NB4 (cell line): ENCODE results near the gene OR6N2.

ENCODE experiments used
- DNase-seq: peaks from one replicate; pipeline ENCODE4 v3.0.0; 2010; ENCODE audit warnings: low read depth
- H3K4me3 ChIP-seq: one replicate; pipeline ENCODE4 v1.5.1; 2011; ENCODE audit warnings: mild to moderate bottlenecking, low read depth, low read length, moderate library complexity
- CTCF ChIP-seq: IDR thresholded peaks from one replicate; pipeline ENCODE4 v1.5.1; 2012; ENCODE audit warnings: low read depth, low read length
- MAX ChIP-seq: IDR thresholded peaks from 2 replicates; pipeline ENCODE4 v1.6.1; 2011; ENCODE audit warnings: low read depth, low read length
- MYC ChIP-seq: IDR thresholded peaks from 2 replicates; pipeline ENCODE4 v1.6.1; 2011; ENCODE audit warnings: low read depth, low read length
- POLR2A ChIP-seq: IDR thresholded peaks from 2 replicates; pipeline ENCODE4 v1.6.1; 2011; ENCODE audit warnings: mild to moderate bottlenecking; ENCODE audit not compliant: insufficient read length; ENCODE audit errors: extremely low read depth

Gene OR6N2

GRCh38 chr1:158809256-158809655, 28.3 kb upstream of the OR6N2 start:
- peak; percentile 54 for DNase-seq
- no peak for TF ChIP-seq CTCF
- TF ChIP-seq MAX = no peak
- TF ChIP-seq POLR2A = no peak
- TF ChIP-seq MYC = no peak
- no peak overlapping the region for H3K4me3 ChIP-seq

DNA sequence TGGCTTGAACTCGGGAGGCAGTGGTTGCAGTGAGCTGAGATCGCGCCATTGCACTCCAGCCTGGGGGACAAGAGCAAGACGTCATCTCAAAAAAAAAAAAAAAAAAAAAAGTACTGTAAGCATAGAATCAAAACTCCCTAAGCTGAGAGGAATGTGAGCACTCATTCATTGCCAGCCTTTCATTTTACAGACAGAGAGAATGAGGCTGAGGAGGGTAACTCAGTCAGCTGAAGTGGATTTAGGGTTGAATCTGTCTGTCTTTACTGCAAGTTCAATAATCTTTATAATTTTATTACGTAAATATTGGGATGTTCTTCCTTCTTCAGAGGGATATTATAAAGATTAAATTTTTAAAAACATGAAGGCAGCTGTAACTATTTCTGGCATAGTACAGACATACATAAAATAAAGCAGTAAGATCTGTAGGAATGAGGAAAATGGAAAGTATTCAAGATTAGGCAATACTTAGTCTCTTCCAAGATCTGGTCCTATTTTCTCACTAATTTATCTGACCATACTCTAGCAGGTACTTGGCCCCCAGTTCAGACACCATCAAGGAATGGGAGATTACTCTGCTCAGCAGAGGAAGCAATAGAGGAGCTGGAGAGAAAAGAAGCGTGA, 26.0 kb upstream of the OR6N2 start:
- DNase-seq = no peak
- TF ChIP-seq POLR2A (no peak), CTCF (no peak), MAX (no peak), MYC (no peak)
- no peak overlapping the region for H3K4me3 ChIP-seq

GRCh38 chr1:158803678-158804077, 22.7 kb upstream of the OR6N2 start:
- TF ChIP-seq MAX (no peak), MYC (no peak), POLR2A (no peak), CTCF (no peak)
- no peak for DNase-seq
- H3K4me3 ChIP-seq = no peak overlapping the region

DNA sequence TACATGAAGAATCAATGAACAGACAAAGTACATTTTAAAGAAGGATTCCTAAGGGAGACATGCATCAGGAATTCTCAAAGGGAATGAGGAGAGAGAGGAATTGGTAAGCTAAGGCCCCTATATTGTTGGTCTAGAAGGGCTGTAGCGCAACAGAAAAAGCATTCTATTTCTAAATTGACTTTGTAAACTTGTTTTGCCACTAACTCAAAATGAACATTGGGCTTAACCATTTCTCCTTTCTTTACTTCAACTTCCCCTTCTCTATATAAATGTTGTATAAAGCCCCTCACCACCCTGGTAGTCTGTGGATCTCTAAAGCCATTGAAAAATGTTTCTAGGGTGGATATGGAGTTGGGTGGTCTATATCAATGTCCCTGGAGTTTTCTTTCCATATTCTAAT, 20.4 kb upstream of the OR6N2 start:
- TF ChIP-seq MYC = no peak
- peak; percentile 22 for DNase-seq
- H3K4me3 ChIP-seq = no peak overlapping the region

DNA sequence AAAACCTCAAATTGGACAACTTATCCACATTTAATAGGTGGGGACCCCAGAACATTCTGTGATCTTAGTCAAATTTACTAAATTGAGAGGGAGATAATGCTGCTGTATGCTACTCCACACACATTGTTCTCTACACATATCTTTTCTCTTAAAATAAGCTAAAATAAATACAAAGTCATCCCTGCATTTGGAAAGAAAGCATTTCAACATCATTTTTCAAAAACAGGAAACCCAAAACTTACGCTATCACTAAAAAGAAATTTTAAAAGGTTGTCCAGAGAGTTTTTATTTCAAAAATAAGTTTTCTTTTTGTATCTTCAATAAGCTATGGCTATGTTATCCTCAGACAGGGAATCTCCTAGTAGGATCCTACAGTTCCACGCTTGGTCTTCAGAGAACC, 19.5 kb upstream of the OR6N2 start:
- DNase-seq = no peak
- TF ChIP-seq POLR2A = no peak
- TF ChIP-seq CTCF = no peak
- no peak for TF ChIP-seq MYC
- no peak for TF ChIP-seq MAX

DNA sequence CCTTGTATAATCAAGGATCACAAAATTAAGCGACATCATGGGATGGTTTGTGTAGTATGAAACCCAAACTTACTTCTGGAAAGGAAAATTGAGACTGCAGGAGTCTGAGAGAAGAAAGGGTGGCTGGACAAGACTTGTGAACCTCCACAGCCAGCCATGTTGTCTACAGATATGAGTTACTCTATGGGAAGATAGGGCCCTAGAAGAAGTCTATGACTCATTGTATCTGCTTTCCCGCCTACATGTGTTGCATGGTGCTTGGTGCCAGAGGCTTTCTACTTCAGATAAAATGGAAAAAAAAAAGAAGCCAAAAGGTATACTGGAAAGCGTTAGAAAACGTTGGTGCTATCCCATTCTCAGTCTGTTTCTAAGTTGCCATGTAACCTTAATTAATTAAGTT, 18.7 kb upstream of the OR6N2 start:
- TF ChIP-seq CTCF = no peak
- no peak for TF ChIP-seq MYC
- no peak for TF ChIP-seq POLR2A
- TF ChIP-seq MAX = no peak
- H3K4me3 ChIP-seq = no peak overlapping the region
- DNase-seq = peak; percentile 31

More for the DNA sequence above, 19.5 kb upstream of the OR6N2 start:
- H3K4me3 ChIP-seq = no peak overlapping the region
